ENCODE results near the gene GATA2. TPM values are rescaled to one million over a fixed set of nuclear protein-coding genes. Genes with fewer than 3 reads are reported as not detected.

The GATA2 gene
- polyA plus RNA-seq, 3 donors, result 0.07 to 0.36 TPM; not detected in 1

GRCh38 chr3:128486205-128486628 is 6.8 kb downstream of the GATA2 start:
- Histone ChIP-seq H3K4me1 (ENCODE audit: control insufficient read depth in 1 of 2, insufficient read depth in 2 of 2, low read length in 2 of 2) (peaks cover 50 to 54% of the 10 kb centered on the region in 2 donors), H3K27me3 (ENCODE audit: control insufficient read depth in 2 of 2, insufficient read depth in 2 of 2, low read length in 2 of 2) (peaks cover 79 to 99% of the 10 kb centered on the region in 2 donors), H4K20me1 (ENCODE audit: insufficient read depth, low read length) (no peaks in the 10 kb centered on the region), H3K79me2 (ENCODE audit: insufficient read depth, low read length) (no peaks in the 10 kb centered on the region), H3K36me3 (replicated peaks in 1 of 2; ENCODE audit: control insufficient read depth in 1 of 2, insufficient read depth in 2 of 2, low read length in 2 of 2) (no peaks in the 10 kb centered on the region), H3K9me3 (replicated peaks in 1 of 2; ENCODE audit: control insufficient read depth in 1 of 2, insufficient read depth in 1 of 2, low read length in 2 of 2) (peaks cover 0 to 45% of the 10 kb centered on the region in 2 donors), H3K27ac (ENCODE audit: low read depth in 1 of 2, low read length in 2 of 2) (no peak overlapping the region), H3K4me3 (replicated peaks in 1 of 3; ENCODE audit: low read depth in 2 of 3, low read length in 3 of 3) (peak overlapping the region in 1 of 3 experiments; percentile 78), H3K4me2 (replicated peaks; ENCODE audit: extremely low read depth, low read length, poor library complexity, severe bottlenecking) (peak overlapping the region; percentile 92), H3K9ac (ENCODE audit: insufficient read depth, low read length, poor library complexity, severe bottlenecking) (no peak overlapping the region), H2AFZ (ENCODE audit: insufficient read depth, low read depth, low read length, poor library complexity, severe bottlenecking) (peak overlapping the region; percentile 86)
- peaks cover 6 to 12% of the 10 kb centered on the region in 2 donors for H3K36me3 Mint-ChIP-seq
- peaks cover 90 to 100% (median 94%) of the 10 kb centered on the region in 3 donors for H3K27me3 Mint-ChIP-seq (ENCODE audit: low read depth in 3 of 3)
- no peak for DNase-seq
- H3K4me1 Mint-ChIP-seq, result peaks cover 51% of the 10 kb centered on the region
- H3K9me3 Mint-ChIP-seq, result peaks cover 0 to 44% (median 11%) of the 10 kb centered on the region in 7 donors
- intact Hi-C loops (cut with micrococcal nuclease), result loop anchor here in 1 of 2 donors (10.0 kb wide), 1 partner anchor 411 kb away; no protein-coding TSS in a partner anchor
- 24% methylated on average over 10 of the region's 14 CpGs for WGBS (ENCODE audit: insufficient coverage)
- no peak overlapping the region for H3K27ac Mint-ChIP-seq
- TF ChIP-seq CTCF (IDR thresholded peaks at IDR 0.05), result no peak
- H3K4me3 Mint-ChIP-seq, result peak overlapping the region; percentile 85 to 97

- peaks cover 89 to 100% (median 93%) of the 10 kb centered on the region in 3 donors for H3K27me3 Mint-ChIP-seq (ENCODE audit: low read depth in 3 of 3)
- peaks cover 48% of the 10 kb centered on the region for H3K4me1 Mint-ChIP-seq
- H3K4me1 ChIP-seq (ENCODE audit: control insufficient read depth in 1 of 2, insufficient read depth in 2 of 2, low read length in 2 of 2), result peaks cover 47 to 53% of the 10 kb centered on the region in 2 donors
- 50% methylated on average over 15 of the region's 29 CpGs for WGBS (ENCODE audit: insufficient coverage)
- no peak overlapping the region for H2AFZ ChIP-seq (ENCODE audit: insufficient read depth, low read depth, low read length, poor library complexity, severe bottlenecking)
- no peaks in the 10 kb centered on the region for H4K20me1 ChIP-seq (ENCODE audit: insufficient read depth, low read length)
- no peak overlapping the region for H3K4me3 ChIP-seq (replicated peaks in 1 of 3; ENCODE audit: low read depth in 2 of 3, low read length in 3 of 3)
- no peak overlapping the region for H3K9ac ChIP-seq (ENCODE audit: insufficient read depth, low read length, poor library complexity, severe bottlenecking)
- H3K4me2 ChIP-seq (replicated peaks; ENCODE audit: extremely low read depth, low read length, poor library complexity, severe bottlenecking), result no peak overlapping the region
- H3K27ac ChIP-seq (ENCODE audit: low read depth in 1 of 2, low read length in 2 of 2), result no peak overlapping the region
- no peaks in the 10 kb centered on the region for H3K36me3 ChIP-seq (replicated peaks in 1 of 2; ENCODE audit: control insufficient read depth in 1 of 2, insufficient read depth in 2 of 2, low read length in 2 of 2)
- no peak for TF ChIP-seq CTCF (IDR thresholded peaks at IDR 0.05)
- no peaks in the 10 kb centered on the region for H3K79me2 ChIP-seq (ENCODE audit: insufficient read depth, low read length)
- peaks cover 0 to 40% of the 10 kb centered on the region in 2 donors for H3K9me3 ChIP-seq (replicated peaks in 1 of 2; ENCODE audit: control insufficient read depth in 1 of 2, insufficient read depth in 1 of 2, low read length in 2 of 2)
- H3K27me3 ChIP-seq (ENCODE audit: control insufficient read depth in 2 of 2, insufficient read depth in 2 of 2, low read length in 2 of 2), result peaks cover 73 to 93% of the 10 kb centered on the region in 2 donors
- no peak for DNase-seq
- intact Hi-C loops (cut with micrococcal nuclease), result loop anchor here in 1 of 2 donors (10.0 kb wide), 1 partner anchor 411 kb away; no protein-coding TSS in a partner anchor
- H3K27ac Mint-ChIP-seq, result no peak overlapping the region
- H3K9me3 Mint-ChIP-seq, result peaks cover 0 to 41% (median 11%) of the 10 kb centered on the region in 7 donors
- H3K36me3 Mint-ChIP-seq, result peaks cover 6 to 12% of the 10 kb centered on the region in 2 donors
- H3K4me3 Mint-ChIP-seq, result peak overlapping the region in 1 of 2 donors; percentile 76
These were observed 7.5 kb downstream of the GATA2 start for GRCh38 chr3:128485282-128486204.

Measured in CD14-positive monocyte (primary cell).